Measurements from ENCODE around the gene RUNX2.
"Not testable (repeated sequence)": the region's sequence is repeated elsewhere in the genome, so short reads cannot be mapped to it uniquely, and the experiment has no call there.

The RUNX2 gene

GRCh38 chr6:45466686-45467085 lies 138.6 kb downstream of the RUNX2 start:
- Histone ChIP-seq H3K4me3 (ENCODE audit: low read depth in 1 of 2, low read length in 2 of 2) (no peak overlapping the region), H3K4me1 (ENCODE audit: control insufficient read depth in 1 of 2, insufficient read depth in 2 of 2, low read length in 2 of 2) (no peaks in the 10 kb centered on the region), H3K9me3 (ENCODE audit: control insufficient read depth in 1 of 2, low read length in 2 of 2) (no peaks in the 10 kb centered on the region), H3K36me3 (ENCODE audit: control insufficient read depth in 1 of 2, insufficient read depth in 2 of 2, low read length in 2 of 2) (peaks cover 0 to 3% of the 10 kb centered on the region in 2 donors), H3K9ac (ENCODE audit: low read depth in 1 of 2, low read length in 2 of 2) (no peak overlapping the region), H3K27ac (ENCODE audit: low read depth, low read length) (no peak overlapping the region), H3K27me3 (ENCODE audit: control insufficient read depth in 1 of 2, insufficient read depth in 2 of 2, low read length in 2 of 2) (no peaks in the 10 kb centered on the region)

- not testable (repeated sequence) for H3K27ac ChIP-seq (ENCODE audit: low read depth, low read length); H3K27me3 ChIP-seq (ENCODE audit: control insufficient read depth in 1 of 2, insufficient read depth in 2 of 2, low read length in 2 of 2); H3K4me1 ChIP-seq (ENCODE audit: control insufficient read depth in 1 of 2, insufficient read depth in 2 of 2, low read length in 2 of 2); H3K9ac ChIP-seq (ENCODE audit: low read depth in 1 of 2, low read length in 2 of 2); H3K36me3 ChIP-seq (ENCODE audit: control insufficient read depth in 1 of 2, insufficient read depth in 2 of 2, low read length in 2 of 2); H3K4me3 ChIP-seq (ENCODE audit: low read depth in 1 of 2, low read length in 2 of 2); H3K9me3 ChIP-seq (ENCODE audit: control insufficient read depth in 1 of 2, low read length in 2 of 2)
These were observed 139.3 kb downstream of the RUNX2 start for GRCh38 chr6:45467417-45467816.

GRCh38 chr6:45467853-45468252 lies 139.7 kb downstream of the RUNX2 start:
- Histone ChIP-seq H3K4me3 (ENCODE audit: low read depth in 1 of 2, low read length in 2 of 2) (no peak overlapping the region), H3K4me1 (ENCODE audit: control insufficient read depth in 1 of 2, insufficient read depth in 2 of 2, low read length in 2 of 2) (no peaks in the 10 kb centered on the region), H3K27me3 (ENCODE audit: control insufficient read depth in 1 of 2, insufficient read depth in 2 of 2, low read length in 2 of 2) (no peaks in the 10 kb centered on the region), H3K36me3 (ENCODE audit: control insufficient read depth in 1 of 2, insufficient read depth in 2 of 2, low read length in 2 of 2) (peaks cover 0 to 3% of the 10 kb centered on the region in 2 donors), H3K27ac (ENCODE audit: low read depth, low read length) (no peak overlapping the region), H3K9me3 (ENCODE audit: control insufficient read depth in 1 of 2, low read length in 2 of 2) (no peaks in the 10 kb centered on the region), H3K9ac (ENCODE audit: low read depth in 1 of 2, low read length in 2 of 2) (no peak overlapping the region)

- Histone ChIP-seq H3K9me3 (ENCODE audit: control insufficient read depth in 1 of 2, low read length in 2 of 2) (no peaks in the 10 kb centered on the region), H3K4me3 (ENCODE audit: low read depth in 1 of 2, low read length in 2 of 2) (no peak overlapping the region), H3K27me3 (ENCODE audit: control insufficient read depth in 1 of 2, insufficient read depth in 2 of 2, low read length in 2 of 2) (no peaks in the 10 kb centered on the region), H3K9ac (ENCODE audit: low read depth in 1 of 2, low read length in 2 of 2) (no peak overlapping the region), H3K36me3 (ENCODE audit: control insufficient read depth in 1 of 2, insufficient read depth in 2 of 2, low read length in 2 of 2) (peaks cover 0 to 3% of the 10 kb centered on the region in 2 donors), H3K4me1 (ENCODE audit: control insufficient read depth in 1 of 2, insufficient read depth in 2 of 2, low read length in 2 of 2) (peaks cover 3 to 7% of the 10 kb centered on the region in 2 donors), H3K27ac (ENCODE audit: low read depth, low read length) (no peak overlapping the region)
These were observed 141.5 kb downstream of the RUNX2 start for GRCh38 chr6:45469663-45470062.

GRCh38 chr6:45470131-45470738 lies 142.1 kb downstream of the RUNX2 start:
- Histone ChIP-seq H3K36me3 (ENCODE audit: control insufficient read depth in 1 of 2, insufficient read depth in 2 of 2, low read length in 2 of 2) (peaks cover 0 to 3% of the 10 kb centered on the region in 2 donors), H3K27ac (ENCODE audit: low read depth, low read length) (no peak overlapping the region), H3K4me3 (ENCODE audit: low read depth in 1 of 2, low read length in 2 of 2) (no peak overlapping the region), H3K4me1 (ENCODE audit: control insufficient read depth in 1 of 2, insufficient read depth in 2 of 2, low read length in 2 of 2) (peaks cover 3 to 7% of the 10 kb centered on the region in 2 donors), H3K9ac (ENCODE audit: low read depth in 1 of 2, low read length in 2 of 2) (no peak overlapping the region), H3K9me3 (ENCODE audit: control insufficient read depth in 1 of 2, low read length in 2 of 2) (no peaks in the 10 kb centered on the region), H3K27me3 (ENCODE audit: control insufficient read depth in 1 of 2, insufficient read depth in 2 of 2, low read length in 2 of 2) (no peaks in the 10 kb centered on the region)

- Histone ChIP-seq H3K4me1 (ENCODE audit: control insufficient read depth in 1 of 2, insufficient read depth in 2 of 2, low read length in 2 of 2) (peaks cover 6 to 7% of the 10 kb centered on the region in 2 donors), H3K9me3 (ENCODE audit: control insufficient read depth in 1 of 2, low read length in 2 of 2) (no peaks in the 10 kb centered on the region), H3K36me3 (ENCODE audit: control insufficient read depth in 1 of 2, insufficient read depth in 2 of 2, low read length in 2 of 2) (peaks cover 0 to 3% of the 10 kb centered on the region in 2 donors), H3K9ac (ENCODE audit: low read depth in 1 of 2, low read length in 2 of 2) (no peak overlapping the region), H3K27me3 (ENCODE audit: control insufficient read depth in 1 of 2, insufficient read depth in 2 of 2, low read length in 2 of 2) (no peaks in the 10 kb centered on the region), H3K27ac (ENCODE audit: low read depth, low read length) (no peak overlapping the region), H3K4me3 (ENCODE audit: low read depth in 1 of 2, low read length in 2 of 2) (no peak overlapping the region)
These were observed 144.3 kb downstream of the RUNX2 start for GRCh38 chr6:45472382-45472781.

GRCh38 chr6:45473121-45473993 lies 145.2 kb downstream of the RUNX2 start:
- H3K9me3 ChIP-seq (ENCODE audit: control insufficient read depth in 1 of 2, low read length in 2 of 2), result no peaks in the 10 kb centered on the region
- H3K36me3 ChIP-seq (ENCODE audit: control insufficient read depth in 1 of 2, insufficient read depth in 2 of 2, low read length in 2 of 2), result peaks cover 0 to 3% of the 10 kb centered on the region in 2 donors
- no peak overlapping the region for H3K27ac ChIP-seq (ENCODE audit: low read depth, low read length)
- no peak overlapping the region for H3K4me3 ChIP-seq (ENCODE audit: low read depth in 1 of 2, low read length in 2 of 2)
- peaks cover 9 to 15% of the 10 kb centered on the region in 2 donors for H3K4me1 ChIP-seq (ENCODE audit: control insufficient read depth in 1 of 2, insufficient read depth in 2 of 2, low read length in 2 of 2)
- H3K27me3 ChIP-seq (ENCODE audit: control insufficient read depth in 1 of 2, insufficient read depth in 2 of 2, low read length in 2 of 2), result no peaks in the 10 kb centered on the region
- H3K9ac ChIP-seq (ENCODE audit: low read depth in 1 of 2, low read length in 2 of 2), result no peak overlapping the region

GRCh38 chr6:45474376-45474775 lies 146.2 kb downstream of the RUNX2 start:
- H3K4me1 ChIP-seq (ENCODE audit: control insufficient read depth in 1 of 2, insufficient read depth in 2 of 2, low read length in 2 of 2), result peaks cover 11 to 18% of the 10 kb centered on the region in 2 donors
- no peak overlapping the region for H3K9ac ChIP-seq (ENCODE audit: low read depth in 1 of 2, low read length in 2 of 2)
- no peak overlapping the region for H3K4me3 ChIP-seq (ENCODE audit: low read depth in 1 of 2, low read length in 2 of 2)
- H3K36me3 ChIP-seq (ENCODE audit: control insufficient read depth in 1 of 2, insufficient read depth in 2 of 2, low read length in 2 of 2), result peaks cover 0 to 3% of the 10 kb centered on the region in 2 donors
- H3K27me3 ChIP-seq (ENCODE audit: control insufficient read depth in 1 of 2, insufficient read depth in 2 of 2, low read length in 2 of 2), result no peaks in the 10 kb centered on the region
- H3K27ac ChIP-seq (ENCODE audit: low read depth, low read length), result no peak overlapping the region
- H3K9me3 ChIP-seq (ENCODE audit: control insufficient read depth in 1 of 2, low read length in 2 of 2), result no peaks in the 10 kb centered on the region

- Histone ChIP-seq H3K4me1 (ENCODE audit: control insufficient read depth in 1 of 2, insufficient read depth in 2 of 2, low read length in 2 of 2) (peaks cover 20 to 26% of the 10 kb centered on the region in 2 donors), H3K27ac (ENCODE audit: low read depth, low read length) (no peak overlapping the region), H3K9ac (ENCODE audit: low read depth in 1 of 2, low read length in 2 of 2) (no peak overlapping the region), H3K27me3 (ENCODE audit: control insufficient read depth in 1 of 2, insufficient read depth in 2 of 2, low read length in 2 of 2) (no peaks in the 10 kb centered on the region), H3K9me3 (ENCODE audit: control insufficient read depth in 1 of 2, low read length in 2 of 2) (no peaks in the 10 kb centered on the region), H3K4me3 (ENCODE audit: low read depth in 1 of 2, low read length in 2 of 2) (no peak overlapping the region), H3K36me3 (ENCODE audit: control insufficient read depth in 1 of 2, insufficient read depth in 2 of 2, low read length in 2 of 2) (no peaks in the 10 kb centered on the region)
These were observed 148.2 kb downstream of the RUNX2 start for GRCh38 chr6:45476341-45476740.

- Histone ChIP-seq H3K27me3 (ENCODE audit: control insufficient read depth in 1 of 2, insufficient read depth in 2 of 2, low read length in 2 of 2) (no peaks in the 10 kb centered on the region), H3K4me1 (ENCODE audit: control insufficient read depth in 1 of 2, insufficient read depth in 2 of 2, low read length in 2 of 2) (peaks cover 20 to 26% of the 10 kb centered on the region in 2 donors), H3K9me3 (ENCODE audit: control insufficient read depth in 1 of 2, low read length in 2 of 2) (no peaks in the 10 kb centered on the region), H3K36me3 (ENCODE audit: control insufficient read depth in 1 of 2, insufficient read depth in 2 of 2, low read length in 2 of 2) (no peaks in the 10 kb centered on the region), H3K27ac (ENCODE audit: low read depth, low read length) (no peak overlapping the region), H3K4me3 (ENCODE audit: low read depth in 1 of 2, low read length in 2 of 2) (no peak overlapping the region), H3K9ac (ENCODE audit: low read depth in 1 of 2, low read length in 2 of 2) (no peak overlapping the region)
These were observed 149.1 kb downstream of the RUNX2 start for GRCh38 chr6:45477278-45477677.
